ENCODE measurements around the gene ZNF90.
"Not testable (repeated sequence)": the region's sequence is repeated elsewhere in the genome, so short reads cannot be mapped to it uniquely, and the experiment has no call there.

DNA sequence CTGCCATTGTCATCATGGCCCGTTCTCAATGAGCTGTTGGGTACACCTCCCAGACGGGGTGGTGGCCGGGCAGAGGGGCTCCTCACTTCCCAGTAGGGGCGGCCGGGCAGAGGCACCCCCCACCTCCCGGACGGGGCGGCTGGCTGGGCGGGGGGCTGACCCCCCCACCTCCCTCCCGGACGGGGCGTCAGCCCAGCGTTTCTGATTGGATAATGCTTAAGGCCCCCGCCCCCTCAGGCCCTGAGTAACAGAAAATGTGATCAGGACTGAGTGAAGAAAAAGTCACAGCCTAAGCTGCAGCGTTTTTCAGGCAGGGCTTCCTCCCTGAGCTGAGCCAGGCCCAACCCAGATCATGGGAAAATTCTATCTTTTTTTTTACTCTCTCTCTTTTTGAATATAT lies 74.7 kb downstream of the ZNF90 start:
- TF ChIP-seq POLR2AphosphoS5 (IDR thresholded peaks at IDR 0.05; ENCODE audit: insufficient read depth in 1 of 2, low read depth in 1 of 2): peak in 1 of 2 donors; percentile 12
- not testable (repeated sequence) for TF ChIP-seq POLR2A (IDR thresholded peaks at IDR 0.05)

Data from vagina (tissue), 2 donors.